ENCODE results near the gene JARID2. TPM values are rescaled to one million over a fixed set of nuclear protein-coding genes. Genes with fewer than 3 reads are reported as not detected.

The JARID2 gene
- total RNA-seq, 1 experiment from 2014 or later, result 23.6 TPM

- no peak overlapping the region for H3K9ac ChIP-seq (ENCODE audit: low read length)
- H3K27ac ChIP-seq (ENCODE audit: low read depth, low read length), result no peak overlapping the region
- peaks cover 80% of the 10 kb centered on the region for H3K79me2 ChIP-seq (ENCODE audit: insufficient read depth, low read length)
- CTCF ChIA-PET, result no interaction called here
- BruUV-seq (replicated peaks), result no TSS peak
- no peaks in the 10 kb centered on the region for H3K36me3 ChIP-seq (ENCODE audit: control insufficient read depth in 1 of 2, insufficient read depth in 2 of 2, low read length in 2 of 2)
- TF ChIP-seq POLR2AphosphoS5 (IDR thresholded peaks at IDR 0.05; ENCODE audit: low read depth, low read length), result no peak
- TF ChIP-seq ELF1 (IDR thresholded peaks at IDR 0.05; ENCODE audit: borderline replicate concordance, low read depth), result no peak
- no peak for TF ChIP-seq MAX (IDR thresholded peaks at IDR 0.05)
- TF ChIP-seq EGR1 (IDR thresholded peaks at IDR 0.05; ENCODE audit: low read depth), result no peak
- no peak for TF ChIP-seq ZBTB33 (IDR thresholded peaks at IDR 0.05; ENCODE audit: extremely low read depth, insufficient replicate concordance, low read length)
- no peak for TF ChIP-seq JUND (IDR thresholded peaks at IDR 0.05)
- TF ChIP-seq FOSL1 (IDR thresholded peaks at IDR 0.05; ENCODE audit: low read depth), result no peak
- no peak for TF ChIP-seq ZNF274 (IDR thresholded peaks at IDR 0.05; ENCODE audit: low read depth, low read length)
- TF ChIP-seq CTCF (IDR thresholded peaks at IDR 0.05 in 2 of 3, conservative IDR thresholded peaks at IDR 0.05 in 1 of 3; ENCODE audit: borderline replicate concordance in 1 of 3, insufficient read depth in 1 of 3, low read depth in 2 of 3, low read length in 2 of 3), result no peak
- no peak for TF ChIP-seq SIN3A (IDR thresholded peaks at IDR 0.05; ENCODE audit: low read depth)
- no peak for TF ChIP-seq SRF (IDR thresholded peaks at IDR 0.05; ENCODE audit: low read depth)
- TF ChIP-seq REST (IDR thresholded peaks at IDR 0.05; ENCODE audit: low read depth), result no peak
- no peak for TF ChIP-seq ZFX (IDR thresholded peaks at IDR 0.05)
- TF ChIP-seq POLR2A (IDR thresholded peaks at IDR 0.05; ENCODE audit: borderline replicate concordance, extremely low read depth, insufficient read depth, insufficient read length), result no peak
- TF ChIP-seq RAD21 (IDR thresholded peaks at IDR 0.05; ENCODE audit: low read depth), result no peak
- TF ChIP-seq EZH2phosphoT487 (IDR thresholded peaks at IDR 0.05; ENCODE audit: borderline replicate concordance), result no peak
- TF ChIP-seq EZH2 (IDR thresholded peaks at IDR 0.05), result no peak
- TF ChIP-seq YY1 (IDR thresholded peaks at IDR 0.05; ENCODE audit: extremely low read depth, insufficient replicate concordance, low read depth, low read length), result no peak
- no peak for TF ChIP-seq ATF3 (IDR thresholded peaks at IDR 0.05)
- TF ChIP-seq SP1 (IDR thresholded peaks at IDR 0.05; ENCODE audit: low read depth), result no peak
- no peaks in the 10 kb centered on the region for H3K27me3 ChIP-seq (ENCODE audit: insufficient read depth, low read length)
- no peak overlapping the region for H3K4me2 ChIP-seq (ENCODE audit: low read length)
- no peak for DNase-seq (ENCODE audit: low read depth, low spot score)
- intact Hi-C loops (cut with micrococcal nuclease), result no loop called here
- POLR2A ChIA-PET, result no interaction called here
- H3K4me3 ChIP-seq (replicated peaks in 1 of 2; ENCODE audit: low read depth in 1 of 2, low read length in 2 of 2), result no peak overlapping the region
- RAD21 ChIA-PET (ENCODE audit: low non-redundant PET in 1 of 2, low total read pairs in 2 of 2, uncharacterized antibody in 2 of 2, unreplicated experiment in 2 of 2), result no interaction called here
- no peak for ATAC-seq
- H3K9me2 ChIP-seq (ENCODE audit: insufficient read depth), result no peaks in the 10 kb centered on the region
- H3K9me3 ChIP-seq (ENCODE audit: control insufficient read depth in 1 of 2, insufficient read depth in 1 of 2, low read depth in 1 of 2, low read length in 2 of 2), result no peaks in the 10 kb centered on the region
- H4K20me1 ChIP-seq (ENCODE audit: insufficient read depth), result no peaks in the 10 kb centered on the region
- no peak overlapping the region for H2AFZ ChIP-seq (ENCODE audit: low read depth, low read length, poor library complexity, severe bottlenecking)
- H3K4me1 ChIP-seq (ENCODE audit: control insufficient read depth in 1 of 2, insufficient read depth in 2 of 2, low read length in 2 of 2), result peaks cover 16 to 37% of the 10 kb centered on the region in 2 experiments
These were observed 47.8 kb downstream of the JARID2 start for GRCh38 chr6:15293674-15294073.
